NOMO-1 (cell line): ENCODE data around the gene SLA2.
A peak's percentile ranks its signal among the peaks of the same experiment; 100 is the strongest.
"Not testable (repeated sequence)": the region's sequence is repeated elsewhere in the genome, so short reads cannot be mapped to it uniquely, and the experiment has no call there.

Experiments
- DNase-seq, 2 experiments: peaks; one replicate each; lab custom pipeline; 2025; ENCODE audit not compliant: unreplicated experiment in 2 of 2; lab: John Stamatoyannopoulos, UW

Gene SLA2

DNA sequence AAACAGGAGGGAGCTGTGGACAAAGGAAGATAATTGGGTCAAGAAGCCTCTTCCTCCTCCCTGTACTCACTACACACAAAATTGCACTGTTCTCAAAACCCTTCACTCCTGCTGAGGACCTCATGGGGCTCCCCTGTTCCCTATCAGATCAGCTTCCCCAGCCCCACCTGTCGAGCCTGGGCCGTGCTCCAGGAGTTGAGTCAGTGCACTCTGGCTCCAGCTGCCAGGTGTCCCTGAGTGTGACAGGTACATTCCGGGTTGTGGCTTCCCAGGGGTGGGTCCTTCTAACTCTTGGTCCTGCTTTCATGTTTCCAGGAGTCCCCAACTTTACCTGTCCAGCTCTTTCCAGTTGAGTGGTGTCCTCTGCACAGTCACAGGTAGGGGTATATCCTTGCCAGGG, 32.0 kb downstream of the SLA2 start:
- no peak for DNase-seq

DNA sequence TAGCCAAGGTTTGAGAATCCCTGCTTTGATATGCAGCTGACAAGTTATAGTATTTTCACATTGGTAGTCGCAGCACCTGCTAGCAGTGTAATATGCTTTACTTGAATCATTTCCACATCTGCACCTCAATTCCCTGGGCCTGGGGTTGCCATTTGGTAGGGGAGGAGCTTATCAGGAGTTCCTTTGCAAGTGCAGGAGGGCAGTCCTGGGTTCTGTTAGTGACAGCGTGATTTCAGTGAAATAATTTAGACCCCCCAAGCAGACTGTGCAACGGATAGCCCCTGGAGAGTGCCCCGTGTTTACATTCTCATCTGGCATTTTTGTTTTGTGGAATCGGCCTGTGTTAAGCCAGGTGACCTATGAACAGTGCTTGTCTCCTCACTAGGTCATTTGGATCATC, 34.4 kb downstream of the SLA2 start:
- DNase-seq = no peak

GRCh38 chr20:36608388-36608728, 37.6 kb downstream of the SLA2 start:
- not testable (repeated sequence) for DNase-seq

- DNase-seq = peak; percentile 7 to 45
These were observed 38.2 kb downstream of the SLA2 start for GRCh38 chr20:36607586-36608387.

- DNase-seq = peak; percentile 80 to 84
These were observed 39.6 kb downstream of the SLA2 start for GRCh38 chr20:36606158-36607066.

- peak; percentile 97 to 98 for DNase-seq
These were observed 40.4 kb downstream of the SLA2 start, which contains the start of gene RAB5IF for GRCh38 chr20:36605399-36606157. RAB5IF (plus strand) TSS chr20:36605779; CDS start chr20:36605952, 173 bp downstream.

DNA sequence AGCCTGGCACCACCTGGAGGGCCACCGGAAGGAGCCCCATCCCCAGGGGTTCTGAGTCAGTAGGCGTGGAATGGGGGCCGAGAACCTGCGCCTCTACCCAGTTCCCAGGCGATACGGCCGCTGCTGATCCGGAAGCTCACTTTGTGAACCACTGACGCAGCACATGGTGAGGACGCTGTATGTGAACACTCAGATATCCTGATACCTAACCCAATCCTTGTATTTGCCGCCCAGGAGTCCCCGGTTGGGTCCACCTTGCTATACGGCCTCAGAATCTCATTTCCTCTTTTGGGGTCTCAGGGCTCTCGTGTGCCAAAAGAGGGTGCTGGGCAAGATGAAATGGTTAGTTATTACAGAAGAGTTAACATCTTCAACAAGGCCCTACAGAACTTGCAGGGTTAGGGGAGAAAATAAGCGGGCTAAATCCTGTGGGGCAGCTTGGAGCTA, 41.0 kb downstream of the SLA2 start:
- peak; percentile 68 to 82 for DNase-seq

- peak; percentile 5 to 32 for DNase-seq
These were observed 44.5 kb downstream of the SLA2 start for GRCh38 chr20:36601540-36601939.

- DNase-seq = peak; percentile 13 to 74
These were observed 46.1 kb downstream of the SLA2 start for GRCh38 chr20:36599912-36600345.

DNA sequence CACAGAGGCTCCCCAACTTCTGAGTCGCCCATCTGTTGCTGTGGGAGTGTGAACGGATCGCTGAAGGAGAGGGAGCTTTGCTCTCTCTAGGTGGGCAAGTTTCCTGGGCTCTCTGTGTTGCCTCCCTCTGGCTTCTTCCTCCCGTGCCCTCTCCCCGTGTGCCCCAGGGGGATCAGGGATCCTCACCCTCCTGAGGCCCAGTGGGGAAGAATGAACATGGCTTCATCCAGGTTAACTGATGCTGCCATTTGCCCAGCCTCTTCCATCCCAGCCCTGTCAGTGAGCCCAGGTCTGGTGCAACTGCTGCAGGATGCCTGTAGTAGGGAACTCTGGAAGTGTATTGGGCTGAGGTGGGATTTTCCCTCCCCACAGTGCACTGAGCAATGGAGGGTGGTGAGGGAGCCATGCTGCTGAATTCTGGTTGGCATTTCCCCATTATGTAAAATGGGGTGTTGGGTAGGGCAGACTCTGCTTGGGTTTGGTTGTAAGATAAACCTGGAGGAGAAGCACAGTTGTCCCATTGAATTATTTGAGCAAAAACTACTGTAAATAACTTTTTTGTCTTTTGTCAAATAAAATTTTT, 52.6 kb downstream of the SLA2 start:
- no peak for DNase-seq

DNA sequence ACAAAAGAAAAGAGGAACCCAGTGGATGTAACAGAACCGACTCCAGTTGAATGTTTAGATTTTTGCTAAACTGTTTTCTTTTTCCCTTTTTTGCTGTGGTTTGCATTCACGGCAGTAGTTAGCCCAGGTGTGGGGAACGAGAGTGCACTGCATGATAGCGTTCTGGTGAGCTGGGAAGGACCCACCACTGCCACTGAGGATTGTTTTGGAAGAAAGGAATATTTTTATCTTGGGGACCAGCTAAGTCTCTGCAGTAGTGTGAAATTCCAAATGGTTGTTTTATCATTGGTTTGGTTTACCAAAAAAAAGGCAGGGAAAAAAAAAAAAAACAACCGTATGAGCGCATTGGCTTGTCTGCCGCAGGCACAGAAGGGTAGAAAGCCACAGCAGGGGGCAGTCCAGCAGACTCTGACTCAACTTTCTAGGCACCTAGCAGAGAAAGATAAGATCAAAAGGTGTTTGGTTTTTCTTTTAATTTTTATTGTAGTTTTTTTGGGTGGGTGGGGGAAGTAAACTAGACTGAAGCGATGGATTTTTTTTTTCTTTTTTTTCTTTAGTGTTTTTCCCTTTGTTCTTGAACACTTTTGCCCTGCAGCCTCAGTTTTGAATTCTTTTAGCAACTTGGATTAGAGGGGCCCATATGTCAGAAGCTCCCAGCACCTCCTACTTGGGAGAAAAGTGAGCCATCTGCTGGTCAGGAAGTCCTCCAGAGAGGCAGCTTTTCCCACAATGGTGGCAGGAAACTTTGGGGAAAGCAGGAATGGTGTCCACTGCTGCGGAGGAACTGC, 53.9 kb downstream of the SLA2 start:
- DNase-seq = no peak

GRCh38 chr20:36591281-36591680, 54.7 kb downstream of the SLA2 start:
- DNase-seq = no peak

DNA sequence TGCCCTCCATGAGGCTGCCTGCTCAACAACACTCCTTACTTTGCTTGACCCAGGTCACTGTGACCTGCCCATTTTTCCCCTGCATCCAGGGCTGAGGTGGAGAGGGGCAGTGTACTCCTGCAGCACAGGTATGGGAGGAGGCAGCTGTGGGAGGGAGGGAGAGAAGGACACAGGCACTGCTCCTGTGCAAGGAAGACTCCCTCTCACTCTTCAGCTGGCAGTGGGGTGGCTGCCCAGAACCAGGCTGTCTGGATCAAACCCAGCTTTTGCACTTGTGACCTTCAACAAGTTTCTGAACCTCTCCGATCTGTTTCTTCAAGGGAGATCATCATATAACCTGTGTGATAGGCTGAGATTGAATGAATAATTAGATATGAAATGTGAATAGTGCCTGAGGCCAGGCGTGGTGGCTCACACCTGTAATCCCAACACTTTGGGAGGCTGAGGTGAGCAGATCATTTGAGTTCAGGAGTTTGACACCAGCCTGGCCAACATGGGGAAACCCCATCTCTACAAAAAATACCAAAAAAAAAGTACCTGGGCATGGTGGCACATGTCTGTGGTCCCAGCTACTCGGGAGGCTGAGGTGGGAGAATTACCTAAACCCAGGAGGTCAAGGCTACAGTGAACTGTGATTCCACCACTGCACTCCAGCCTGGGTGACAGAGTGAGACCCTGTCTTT, 58.5 kb downstream of the SLA2 start:
- DNase-seq = no peak

DNA sequence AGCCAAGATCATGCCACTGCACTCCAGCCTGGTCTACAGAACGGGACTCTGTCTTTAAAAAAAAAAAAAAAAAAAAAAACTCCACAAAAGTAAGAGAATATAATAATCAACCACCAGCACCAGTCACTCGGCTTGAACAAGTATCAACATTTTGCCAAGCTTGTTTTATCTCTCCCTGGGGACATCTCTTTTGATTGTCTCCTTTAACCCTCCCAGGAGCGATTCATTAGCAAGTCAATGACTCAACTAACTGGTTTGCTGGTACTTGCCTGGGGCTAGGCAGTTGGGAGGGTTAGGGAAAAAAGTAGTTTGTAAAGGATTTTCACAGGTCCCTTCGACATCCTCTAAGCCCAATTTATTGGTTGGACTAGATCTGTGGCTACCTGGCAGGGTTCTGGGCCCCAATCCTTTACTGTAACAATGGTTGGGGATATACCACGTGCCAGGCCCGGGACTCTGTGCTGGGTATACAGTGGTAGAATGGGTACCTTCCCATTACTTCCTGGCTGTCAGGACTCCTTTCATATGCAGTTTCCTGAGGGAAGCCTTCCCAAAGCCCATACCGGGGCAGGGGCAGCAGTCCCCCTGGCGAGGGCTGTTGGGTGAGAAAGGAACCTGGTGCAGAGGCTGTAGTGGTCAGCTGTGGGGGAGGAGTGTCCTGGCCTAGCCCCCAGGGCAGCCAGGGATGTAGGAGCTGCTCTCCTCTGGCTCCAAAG, 60.4 kb downstream of the SLA2 start:
- no peak for DNase-seq

GRCh38 chr20:36584018-36584481, 61.9 kb downstream of the SLA2 start:
- DNase-seq = no peak

GRCh38 chr20:36582821-36583220, 63.2 kb downstream of the SLA2 start:
- DNase-seq = no peak

DNA sequence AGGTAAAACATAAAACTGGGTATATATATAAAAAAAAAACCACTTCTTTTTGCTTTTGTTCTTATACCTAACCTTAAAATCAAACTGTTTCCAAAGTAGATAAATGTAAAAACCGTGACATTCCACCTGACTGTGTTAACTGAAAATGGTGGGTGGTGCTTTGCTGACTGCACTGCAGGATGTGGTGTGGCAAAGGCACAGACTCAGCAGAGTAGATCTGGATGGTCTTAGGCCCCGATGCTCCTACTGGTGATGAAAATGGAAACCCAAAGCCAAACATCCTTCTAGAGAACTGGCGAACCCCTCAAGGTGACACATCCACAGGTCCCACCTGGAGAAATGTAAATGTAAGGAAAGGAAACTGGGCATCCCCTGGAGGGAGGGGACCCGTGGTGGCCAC, 63.7 kb downstream of the SLA2 start:
- no peak for DNase-seq

DNA sequence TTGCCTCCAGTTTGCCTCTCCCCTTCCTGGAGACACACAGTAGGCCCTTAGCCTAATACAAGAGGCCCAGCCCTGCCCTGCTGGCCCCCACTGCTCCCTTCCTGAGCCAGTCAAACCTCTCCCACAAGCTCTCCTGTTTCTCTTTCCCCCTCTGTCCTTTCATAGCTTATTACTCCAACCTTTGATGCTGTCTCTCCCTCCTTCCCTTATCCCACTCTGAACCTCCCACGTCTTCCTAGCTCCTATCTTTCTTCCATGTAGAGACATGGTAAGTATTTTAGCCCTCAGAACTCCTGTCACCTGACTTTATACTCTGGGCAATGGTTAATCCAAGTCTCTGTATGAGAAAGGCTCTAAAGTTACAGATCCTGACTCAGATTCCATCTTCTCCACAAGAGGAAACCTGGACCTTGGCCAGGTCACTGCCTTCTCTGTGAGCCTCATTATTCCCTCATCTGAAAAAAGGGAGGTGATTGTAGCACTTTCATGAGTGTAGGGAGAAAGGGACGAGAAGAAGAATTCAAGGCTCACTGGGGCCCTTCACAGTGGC, 65.9 kb downstream of the SLA2 start:
- no peak for DNase-seq
